GM18526 (cell line): ENCODE measurements around the gene GADD45G.

ENCODE experiments used
- POLR2A ChIP-seq: IDR thresholded peaks from 3 replicates; pipeline ENCODE4 v1.6.1; 2011; ENCODE audit not compliant: insufficient read length; ENCODE audit errors: extremely low read depth

The GADD45G gene

DNA sequence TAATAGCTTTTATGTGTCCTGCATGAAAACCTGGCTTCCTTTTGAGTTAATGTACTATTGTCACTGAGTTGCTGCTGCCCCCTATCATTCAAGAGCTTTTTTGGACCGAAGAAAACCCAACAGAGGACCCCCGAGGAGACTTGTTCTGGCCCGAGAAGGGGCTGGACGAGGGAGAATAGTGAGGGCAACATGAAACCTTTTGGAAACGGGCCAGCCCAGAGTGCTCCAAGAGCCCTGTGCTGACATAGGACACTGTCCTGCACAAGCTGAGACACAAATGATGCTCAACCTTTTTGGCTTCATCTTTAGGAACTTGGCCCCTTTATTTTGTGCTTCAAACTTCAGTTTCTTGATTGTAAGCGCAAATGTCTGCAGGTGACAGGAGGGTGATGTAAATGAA is 4.0 kb upstream of the GADD45G start:
- no peak for TF ChIP-seq POLR2A

DNA sequence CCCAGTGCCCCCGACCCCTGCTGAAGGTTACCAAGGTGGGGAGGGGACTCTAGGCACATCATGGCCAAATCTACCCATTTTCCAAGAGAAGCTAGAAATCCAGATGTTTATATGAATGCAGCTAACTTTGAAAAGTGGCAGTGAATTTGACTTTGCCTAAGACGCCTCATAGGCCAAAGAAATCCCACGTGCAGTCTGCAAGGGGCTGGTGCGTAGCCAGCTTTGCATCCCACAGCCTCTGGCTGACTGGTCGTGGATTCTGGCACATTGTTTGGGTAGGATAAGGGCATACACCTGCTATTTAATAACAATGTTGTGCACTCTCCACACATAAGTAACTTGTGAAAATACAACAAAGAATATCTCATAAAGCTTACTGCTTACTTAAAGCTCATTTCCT is 3.5 kb upstream of the GADD45G start:
- no peak for TF ChIP-seq POLR2A

DNA sequence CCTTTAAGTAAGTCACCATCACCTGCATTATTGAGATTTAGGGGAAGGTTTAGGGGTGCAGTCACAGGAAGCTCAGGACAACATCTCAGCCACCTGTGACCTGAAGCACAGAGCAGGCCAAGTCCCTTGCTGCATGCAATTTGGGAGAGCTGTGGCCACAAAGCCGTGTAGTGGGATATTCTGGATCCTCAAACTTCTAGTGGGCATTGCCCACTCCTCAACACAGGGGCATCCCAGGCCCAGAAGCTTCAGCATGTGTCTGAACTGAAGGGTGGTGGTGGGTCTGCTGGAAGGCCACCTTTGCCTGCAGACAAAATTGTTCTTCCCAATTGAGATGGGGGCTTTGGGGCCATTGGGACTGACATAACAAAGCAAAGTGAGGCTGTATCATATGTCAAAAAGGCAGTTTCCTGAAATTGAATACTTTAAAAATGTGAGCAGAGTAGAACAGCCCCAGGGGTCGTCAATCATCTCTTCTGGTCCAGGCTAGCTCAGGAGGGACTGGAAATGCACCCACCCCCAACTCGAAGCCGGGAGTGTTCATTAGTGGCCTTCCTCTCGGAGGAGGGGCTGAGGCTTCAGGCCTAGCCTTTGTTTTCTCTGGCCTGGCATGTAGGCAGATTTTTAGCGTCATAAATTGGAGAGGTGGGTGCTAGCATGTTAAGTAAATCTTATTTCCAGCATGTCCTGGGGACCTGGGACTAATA is 2.8 kb upstream of the GADD45G start:
- no peak for TF ChIP-seq POLR2A

DNA sequence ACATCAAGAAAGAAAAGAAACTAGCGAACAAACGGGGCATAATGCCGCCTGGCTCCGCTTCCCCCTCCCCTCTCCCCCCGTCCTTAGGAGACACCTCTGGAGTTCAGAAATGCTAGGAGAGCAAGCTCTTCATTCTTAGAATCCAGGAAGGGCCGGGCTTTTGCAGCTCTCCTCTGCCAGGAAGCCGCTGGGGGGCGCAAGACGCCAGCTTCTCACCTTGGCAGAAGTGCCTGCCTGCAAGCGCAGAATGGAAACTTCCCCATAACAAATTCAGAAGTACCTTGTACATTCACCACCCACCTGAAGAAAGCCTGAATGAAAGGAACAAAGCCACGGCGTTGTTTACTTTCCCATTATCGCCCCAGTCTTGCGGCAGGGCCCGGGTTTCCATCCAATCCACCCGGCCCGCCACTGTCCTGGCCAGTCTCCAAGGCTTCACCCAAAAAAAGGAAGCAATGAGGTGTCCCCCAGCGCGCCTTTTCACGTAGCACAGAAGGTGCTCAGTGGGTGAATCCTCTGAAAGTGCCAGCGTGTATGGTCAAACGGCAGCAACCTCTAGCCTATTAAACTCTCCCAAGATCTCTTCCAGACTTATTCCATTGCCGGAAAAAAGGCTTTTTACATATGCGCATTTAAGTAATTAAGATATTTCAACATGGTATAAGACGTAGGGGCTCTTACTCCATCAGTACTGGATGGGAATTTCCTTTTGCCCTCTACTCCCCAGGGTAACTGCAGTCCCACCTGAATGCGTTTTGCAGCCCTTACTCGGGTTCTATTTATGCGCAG is 1.6 kb upstream of the GADD45G start:
- no peak for TF ChIP-seq POLR2A

DNA sequence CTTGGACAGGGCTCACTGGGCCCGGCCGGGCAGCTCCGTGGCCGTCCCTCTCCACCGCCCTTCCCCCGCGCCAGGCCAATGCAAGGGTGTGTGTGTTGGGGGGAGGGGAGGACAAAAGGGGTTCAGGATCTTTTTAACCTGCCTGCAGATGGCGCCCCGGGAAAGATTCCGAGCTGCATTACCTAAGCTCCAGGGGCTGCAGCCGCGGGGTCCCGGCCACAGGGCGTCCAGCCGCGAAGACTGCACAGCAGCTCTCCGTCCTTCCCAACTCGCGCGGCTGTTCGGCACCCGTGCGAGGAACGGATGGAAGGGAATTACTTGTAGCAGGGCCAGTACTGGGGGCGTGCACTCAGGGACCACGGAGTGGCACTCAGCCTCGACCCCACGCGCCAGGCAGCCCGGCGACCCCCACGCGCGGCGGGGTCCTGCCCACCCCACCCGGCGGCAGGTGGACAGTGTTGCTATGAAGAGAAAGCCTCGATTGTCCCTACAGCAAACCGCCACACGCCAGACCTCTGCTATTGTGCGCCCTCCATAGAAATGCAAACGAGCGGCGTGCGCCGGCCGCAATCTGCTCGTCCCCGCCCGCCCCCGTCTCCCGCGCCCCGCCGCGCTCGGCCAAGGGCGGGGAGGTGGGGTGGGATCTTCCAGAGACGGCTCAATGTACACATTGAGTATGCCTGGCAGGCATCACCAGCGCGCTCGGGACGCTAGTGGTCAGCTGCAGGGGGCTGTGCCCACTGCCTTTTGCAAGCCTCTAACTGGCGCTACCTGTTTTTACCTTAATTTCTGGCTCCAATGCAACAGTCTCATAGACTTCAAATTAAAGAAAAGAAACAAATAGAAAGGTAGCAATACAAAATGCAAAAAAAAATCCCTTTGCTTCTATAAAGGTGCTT is 796 bp upstream of the GADD45G start:
- TF ChIP-seq POLR2A, result no peak

DNA sequence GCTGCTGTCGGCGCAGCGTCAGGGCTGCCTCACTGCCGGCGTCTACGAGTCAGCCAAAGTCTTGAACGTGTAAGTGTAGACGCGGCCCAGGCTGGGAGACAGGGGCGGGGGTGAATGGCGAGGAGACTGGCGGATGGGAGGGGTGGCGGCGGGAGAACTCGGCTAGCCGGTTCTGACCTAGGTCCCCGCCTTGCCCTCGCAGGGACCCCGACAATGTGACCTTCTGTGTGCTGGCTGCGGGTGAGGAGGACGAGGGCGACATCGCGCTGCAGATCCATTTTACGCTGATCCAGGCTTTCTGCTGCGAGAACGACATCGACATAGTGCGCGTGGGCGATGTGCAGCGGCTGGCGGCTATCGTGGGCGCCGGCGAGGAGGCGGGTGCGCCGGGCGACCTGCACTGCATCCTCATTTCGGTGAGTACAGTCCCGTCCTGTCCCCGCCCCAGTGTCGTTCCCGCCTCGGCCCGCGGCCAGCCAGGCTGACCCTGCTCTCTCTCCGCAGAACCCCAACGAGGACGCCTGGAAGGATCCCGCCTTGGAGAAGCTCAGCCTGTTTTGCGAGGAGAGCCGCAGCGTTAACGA is 745 bp downstream of the GADD45G start:
- TF ChIP-seq POLR2A, result no peak

DNA sequence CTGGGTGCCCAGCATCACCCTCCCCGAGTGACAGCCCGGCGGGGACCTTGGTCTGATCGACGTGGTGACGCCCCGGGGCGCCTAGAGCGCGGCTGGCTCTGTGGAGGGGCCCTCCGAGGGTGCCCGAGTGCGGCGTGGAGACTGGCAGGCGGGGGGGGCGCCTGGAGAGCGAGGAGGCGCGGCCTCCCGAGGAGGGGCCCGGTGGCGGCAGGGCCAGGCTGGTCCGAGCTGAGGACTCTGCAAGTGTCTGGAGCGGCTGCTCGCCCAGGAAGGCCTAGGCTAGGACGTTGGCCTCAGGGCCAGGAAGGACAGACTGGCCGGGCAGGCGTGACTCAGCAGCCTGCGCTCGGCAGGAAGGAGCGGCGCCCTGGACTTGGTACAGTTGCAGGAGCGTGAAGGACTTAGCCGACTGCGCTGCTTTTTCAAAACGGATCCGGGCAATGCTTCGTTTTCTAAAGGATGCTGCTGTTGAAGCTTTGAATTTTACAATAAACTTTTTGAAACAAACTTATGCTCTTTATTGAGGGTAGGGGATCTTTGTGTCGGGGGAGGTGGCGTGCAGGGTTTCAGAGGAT is 1.3 kb downstream of the GADD45G start:
- TF ChIP-seq POLR2A, result no peak

DNA sequence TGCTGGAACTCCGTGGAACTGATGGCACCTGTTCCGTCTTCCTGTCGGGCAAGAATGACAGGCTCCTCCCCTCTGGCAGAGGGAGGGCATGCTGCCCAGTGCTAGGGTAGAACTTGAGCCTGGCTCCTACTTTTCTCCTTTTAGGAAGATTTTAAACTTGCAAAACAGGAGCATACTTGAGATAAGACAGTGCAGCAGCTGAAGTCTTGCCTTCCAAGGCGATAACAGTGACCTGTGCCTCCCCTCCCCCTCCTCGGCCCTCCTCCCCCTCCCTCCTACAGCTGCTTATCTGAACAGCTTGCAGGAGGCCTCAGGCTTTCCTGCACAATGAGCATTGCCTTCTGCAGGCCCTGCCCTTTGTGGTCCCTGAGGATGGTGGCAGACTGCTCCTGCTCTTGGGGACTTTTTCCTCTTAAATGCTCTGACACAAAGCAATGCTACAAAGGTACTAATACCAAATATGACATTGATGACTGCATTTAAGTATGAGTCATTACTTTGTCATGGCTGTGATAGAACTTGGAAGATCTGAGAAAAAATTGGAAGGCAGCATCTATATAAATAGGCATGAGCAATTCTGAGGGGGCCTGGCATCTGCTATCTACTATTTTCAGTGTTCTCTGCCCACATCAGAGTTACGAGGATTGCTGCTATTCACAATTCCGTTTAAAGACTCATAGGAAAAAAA is 2.0 kb downstream of the GADD45G start:
- no peak for TF ChIP-seq POLR2A

DNA sequence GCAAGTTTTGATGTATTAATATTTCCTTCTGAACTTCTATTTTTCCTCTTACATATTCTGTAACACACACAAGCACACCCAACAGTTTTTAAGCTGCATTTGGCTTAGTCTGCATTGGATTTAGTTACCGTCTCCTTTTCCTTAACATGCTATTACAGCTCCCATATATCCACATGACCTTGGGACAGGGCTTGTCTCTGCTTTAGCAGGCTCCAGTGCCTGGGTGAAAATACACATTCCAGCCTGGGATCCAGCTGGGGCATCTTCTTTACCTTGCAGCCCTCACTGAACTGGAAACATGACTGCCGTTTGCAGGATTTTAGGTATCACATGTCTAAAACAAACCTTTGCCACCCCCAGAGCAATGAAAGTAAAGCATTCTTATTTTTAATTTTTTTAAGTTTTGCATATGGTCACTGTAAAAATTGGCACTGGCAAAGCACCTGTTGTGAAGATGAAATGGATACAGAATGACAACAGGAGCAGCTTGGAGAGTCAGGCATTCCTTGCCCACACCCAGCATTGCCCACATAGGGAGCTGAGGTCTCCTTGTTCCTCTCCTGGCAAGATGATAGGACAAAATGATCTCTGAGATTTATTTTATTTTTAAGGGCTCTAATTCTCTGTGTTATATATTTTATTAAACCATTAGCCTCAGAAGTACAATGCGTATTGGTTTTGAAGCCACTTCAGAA is 4.0 kb downstream of the GADD45G start:
- no peak for TF ChIP-seq POLR2A

DNA sequence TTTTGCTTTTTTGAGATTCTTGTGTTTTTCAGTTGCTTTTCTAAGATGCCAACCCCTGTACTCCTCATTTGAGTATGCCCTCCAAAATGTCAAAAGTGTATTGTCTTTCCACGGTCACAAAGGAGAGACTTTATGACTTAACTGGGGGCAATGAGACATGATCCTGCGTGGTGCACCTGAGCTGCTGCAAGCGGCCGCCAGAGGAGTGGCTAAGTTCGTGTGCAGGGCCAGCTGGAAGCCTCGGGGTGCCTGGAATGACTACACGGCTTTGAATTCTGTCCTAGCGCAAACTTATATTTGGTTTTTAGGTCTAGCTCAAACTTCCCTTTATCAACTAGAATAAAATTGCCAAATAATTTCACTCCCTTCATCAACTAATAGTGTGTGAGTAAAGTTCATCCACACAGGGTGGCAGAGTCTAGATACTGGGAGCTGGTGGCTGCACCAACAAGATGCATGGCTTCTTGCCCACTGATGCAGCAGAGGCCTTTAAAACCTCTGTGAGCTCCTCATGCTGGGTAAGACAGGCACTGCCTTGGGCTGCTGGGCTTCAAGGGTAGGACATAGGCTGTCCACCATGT is 4.7 kb downstream of the GADD45G start:
- TF ChIP-seq POLR2A, result no peak

DNA sequence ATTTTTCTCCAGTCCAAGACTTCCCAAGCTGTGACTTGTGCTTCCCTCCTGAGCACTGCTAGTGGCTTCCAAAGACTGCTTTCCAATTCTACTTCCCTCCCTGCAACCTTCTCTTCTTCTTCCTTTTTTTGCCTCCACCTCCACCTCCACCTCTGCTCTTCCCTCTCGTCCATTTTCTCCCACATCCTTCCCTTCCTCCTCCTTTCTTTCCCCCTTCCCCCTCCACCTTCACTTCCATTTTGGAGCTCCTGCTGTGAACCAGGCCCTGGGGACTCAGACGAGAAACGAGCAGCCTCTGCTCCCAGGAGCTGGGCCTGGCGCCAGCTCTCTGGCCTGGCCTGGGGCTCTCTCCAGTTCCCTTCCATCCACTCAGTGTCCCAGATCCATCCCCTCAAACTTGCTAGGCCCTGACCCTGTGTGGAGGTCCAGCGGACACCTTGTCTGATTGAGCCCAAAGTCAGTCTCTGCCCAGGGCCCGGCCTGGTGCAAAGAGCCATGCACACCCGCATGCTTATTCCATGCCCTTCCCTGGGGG is 5.6 kb downstream of the GADD45G start:
- no peak for TF ChIP-seq POLR2A

DNA sequence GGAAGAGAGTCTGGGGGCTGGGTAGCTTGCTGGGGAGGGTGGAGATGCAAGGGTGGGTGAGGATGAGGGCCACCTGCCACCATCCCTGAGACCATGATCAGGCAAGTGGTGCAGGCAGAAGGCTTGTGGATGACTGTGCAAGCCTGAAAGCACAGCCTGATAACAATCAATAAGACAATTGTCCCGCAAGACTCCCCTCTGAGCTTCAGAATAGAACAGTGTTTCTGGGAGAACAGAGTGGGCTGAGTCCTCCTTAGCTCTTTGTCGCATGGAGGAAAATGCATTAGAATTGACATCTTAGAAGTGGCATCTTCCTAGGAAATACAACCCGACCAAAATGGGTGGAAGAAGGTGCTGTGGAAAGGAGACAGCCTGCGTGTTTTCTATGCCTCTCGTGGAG is 6.6 kb downstream of the GADD45G start:
- TF ChIP-seq POLR2A, result no peak

DNA sequence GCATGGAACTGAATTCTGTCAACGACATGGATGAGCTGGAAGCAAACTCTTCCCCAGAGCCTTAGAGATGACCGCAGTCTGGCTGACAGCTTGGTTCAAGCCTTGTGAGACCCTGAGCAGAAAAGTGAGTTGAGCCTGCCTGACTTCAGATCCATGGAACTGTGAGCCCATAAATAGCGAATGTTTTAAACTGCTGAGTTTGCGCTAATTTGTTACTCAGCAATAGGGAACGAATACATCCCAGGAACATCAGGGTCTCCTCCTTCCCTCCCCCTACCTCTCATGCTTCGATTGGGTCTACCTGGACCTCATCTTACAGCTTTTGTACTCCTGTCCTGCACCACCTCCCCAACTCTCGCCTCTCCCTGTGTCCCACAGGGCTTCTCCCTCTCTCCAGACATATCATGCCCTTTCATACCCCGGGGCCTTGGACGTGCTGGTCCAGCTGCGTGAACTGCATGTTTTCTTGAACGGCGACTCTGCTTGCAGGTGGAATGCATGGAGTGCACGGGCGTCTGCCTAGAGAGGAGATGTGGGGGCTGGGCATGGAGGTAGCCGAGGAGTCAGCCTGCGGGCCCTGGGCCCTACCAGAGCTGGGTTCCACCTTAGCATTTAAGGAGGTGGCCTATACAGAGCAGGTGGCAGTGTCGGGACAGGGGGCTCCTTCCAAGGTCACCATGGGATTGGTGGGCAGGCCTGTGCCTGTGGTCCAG is 7.9 kb downstream of the GADD45G start:
- no peak for TF ChIP-seq POLR2A
